Ecto neural progenitor cell (in vitro differentiated cells): ENCODE results near the gene SVBP.

Experiments used
- DNase-seq: peaks from one replicate; pipeline ENCODE4 v3.0.0-alpha.2; 2018; ENCODE audit warnings: low spot score

SVBP gene

GRCh38 chr1:42806171-42806570, 11.0 kb downstream of the SVBP start:
- DNase-seq: no peak

- no peak for DNase-seq
These were observed 15.2 kb downstream of the SVBP start for GRCh38 chr1:42801832-42802473.

- DNase-seq: no peak
These were observed 19.2 kb downstream of the SVBP start for GRCh38 chr1:42797979-42798378.

- no peak for DNase-seq
These were observed 19.8 kb downstream of the SVBP start for GRCh38 chr1:42797414-42797813.

GRCh38 chr1:42793824-42794223, 23.4 kb downstream of the SVBP start:
- DNase-seq: no peak

GRCh38 chr1:42788021-42788420, 29.2 kb downstream of the SVBP start:
- no peak for DNase-seq

GRCh38 chr1:42786097-42786496, 31.1 kb downstream of the SVBP start:
- no peak for DNase-seq

GRCh38 chr1:42784946-42785693, 32.1 kb downstream of the SVBP start, which contains the start of gene TMEM269:
Gene TMEM269 (plus strand): TSS chr1:42784991. CDS start chr1:42789894, 4,903 bp downstream.
- DNase-seq: no peak

- DNase-seq: no peak
These were observed 32.7 kb downstream of the SVBP start for GRCh38 chr1:42784547-42784945.

- no peak for DNase-seq
These were observed 34.1 kb downstream of the SVBP start for GRCh38 chr1:42783092-42783491.

GRCh38 chr1:42780176-42780575, 37.0 kb downstream of the SVBP start:
- no peak for DNase-seq

GRCh38 chr1:42779725-42780124, 37.5 kb downstream of the SVBP start:
- no peak for DNase-seq

GRCh38 chr1:42777852-42778251, 39.3 kb downstream of the SVBP start:
- no peak for DNase-seq

GRCh38 chr1:42776502-42776901, 40.7 kb downstream of the SVBP start:
- DNase-seq: no peak

- DNase-seq: no peak
These were observed 42.2 kb downstream of the SVBP start for GRCh38 chr1:42774928-42775526.

- DNase-seq: no peak
These were observed 43.8 kb downstream of the SVBP start for GRCh38 chr1:42773420-42773819.

GRCh38 chr1:42769811-42770210, 47.4 kb downstream of the SVBP start:
- DNase-seq: no peak

- no peak for DNase-seq
These were observed 49.0 kb downstream of the SVBP start for GRCh38 chr1:42768172-42768571.

GRCh38 chr1:42767510-42768000, 49.6 kb downstream of the SVBP start:
- DNase-seq: no peak

GRCh38 chr1:42766741-42767509, 50.3 kb downstream of the SVBP start, which contains the start of the genes C1orf50 and P3H1:
Gene C1orf50 (plus strand): TSS chr1:42767249. CDS start chr1:42767312, 63 bp downstream.
Gene P3H1 (minus strand): TSS chr1:42767028. CDS start chr1:42766971, 57 bp downstream.
- DNase-seq: peak; percentile 100

- peak; percentile 74 for DNase-seq
These were observed 51.1 kb downstream of the SVBP start for GRCh38 chr1:42765832-42766740.
